ENCODE data around the gene USP5. TPM values are rescaled to one million over a fixed set of nuclear protein-coding genes. Genes with fewer than 3 reads are reported as not detected.

The USP5 gene
- total and polyA plus RNA-seq, 2 donors (not counting 3 experiments of a cell fraction or from before 2014, with no cell fraction given) = 68.9 to 135 TPM

- no TSS peak for BruUV-seq (replicated peaks)
- dilution Hi-C loops (cut with MboI; ENCODE audit: extremely low pct_ligation_motif_present, low sequenced_read_pairs) (no loop called here), intact Hi-C loops (cut with micrococcal nuclease) (no loop called here)
- H2AFZ ChIP-seq (ENCODE audit: low read depth, low read length) = no peak overlapping the region
- H3K4me2 ChIP-seq (ENCODE audit: insufficient read depth, low read length) = no peak overlapping the region
- no peaks in the 10 kb centered on the region for H3K36me3 ChIP-seq (ENCODE audit: control insufficient read depth in 2 of 2, extremely low read depth in 1 of 2, insufficient read depth in 2 of 2, low read length in 2 of 2)
- H3K27me3 ChIP-seq (ENCODE audit: control insufficient read depth in 2 of 2, insufficient read depth in 2 of 2, low read length in 2 of 2) = no peaks in the 10 kb centered on the region
- no peak overlapping the region for H3K9ac ChIP-seq (replicated peaks; ENCODE audit: extremely low read depth, insufficient read depth, low read length)
- ChIA-PET CTCF (interaction anchor here (1.5 to 3.5 kb wide), 2 partner anchors 24 to 43 kb away, joined by 5 to 12 read pairs; partner anchors contain the start of gene SPSB2), POLR2A (interaction anchor here (1.1 kb wide), 1 partner anchor 9 kb away, joined by 3 read pairs; no protein-coding TSS in a partner anchor)
- no peak for FAIRE-seq
- TF ChIP-seq MAX (IDR thresholded peaks at IDR 0.05; ENCODE audit: insufficient read depth, insufficient read length) (no peak), JUN (IDR thresholded peaks at IDR 0.05; ENCODE audit: borderline replicate concordance, insufficient read depth, insufficient read length, low read depth) (no peak), GATA2 (IDR thresholded peaks at IDR 0.05; ENCODE audit: insufficient read depth, insufficient read length, low read depth, low read length) (no peak), MYC (IDR thresholded peaks at IDR 0.05; ENCODE audit: low read depth, low read length) (no peak), POLR2AphosphoS5 (IDR thresholded peaks at IDR 0.05; ENCODE audit: insufficient read depth, low read depth, low read length) (no peak), POLR2A (IDR thresholded peaks at IDR 0.05; ENCODE audit: low read depth, low read length) (no peak), FOS (IDR thresholded peaks at IDR 0.05; ENCODE audit: borderline replicate concordance, insufficient read depth, low read length) (no peak), EZH2 (IDR thresholded peaks at IDR 0.05; ENCODE audit: borderline replicate concordance, low read depth, low read length, severe bottlenecking) (no peak)
- TF ChIP-seq, protein P1, sequence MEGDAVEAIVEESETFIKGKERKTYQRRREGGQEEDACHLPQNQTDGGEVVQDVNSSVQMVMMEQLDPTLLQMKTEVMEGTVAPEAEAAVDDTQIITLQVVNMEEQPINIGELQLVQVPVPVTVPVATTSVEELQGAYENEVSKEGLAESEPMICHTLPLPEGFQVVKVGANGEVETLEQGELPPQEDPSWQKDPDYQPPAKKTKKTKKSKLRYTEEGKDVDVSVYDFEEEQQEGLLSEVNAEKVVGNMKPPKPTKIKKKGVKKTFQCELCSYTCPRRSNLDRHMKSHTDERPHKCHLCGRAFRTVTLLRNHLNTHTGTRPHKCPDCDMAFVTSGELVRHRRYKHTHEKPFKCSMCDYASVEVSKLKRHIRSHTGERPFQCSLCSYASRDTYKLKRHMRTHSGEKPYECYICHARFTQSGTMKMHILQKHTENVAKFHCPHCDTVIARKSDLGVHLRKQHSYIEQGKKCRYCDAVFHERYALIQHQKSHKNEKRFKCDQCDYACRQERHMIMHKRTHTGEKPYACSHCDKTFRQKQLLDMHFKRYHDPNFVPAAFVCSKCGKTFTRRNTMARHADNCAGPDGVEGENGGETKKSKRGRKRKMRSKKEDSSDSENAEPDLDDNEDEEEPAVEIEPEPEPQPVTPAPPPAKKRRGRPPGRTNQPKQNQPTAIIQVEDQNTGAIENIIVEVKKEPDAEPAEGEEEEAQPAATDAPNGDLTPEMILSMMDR (IDR thresholded peaks at IDR 0.05; ENCODE audit: extremely low read depth in 1 of 2, insufficient read depth in 1 of 2, low read depth in 1 of 2, low read length in 2 of 2) = no peak
- peaks cover 11% of the 10 kb centered on the region for H3K4me1 ChIP-seq (ENCODE audit: control insufficient read depth, extremely low read depth, insufficient read depth, low read length)
- H3K4me3 ChIP-seq (replicated peaks in 1 of 3; ENCODE audit: insufficient read depth in 1 of 3, low read depth in 1 of 3, low read length in 3 of 3) = no peak overlapping the region
- H4K20me1 ChIP-seq (replicated peaks; ENCODE audit: control insufficient read depth, extremely low read depth, insufficient read depth, low read length) = no peaks in the 10 kb centered on the region
- H3K9me1 ChIP-seq (replicated peaks; ENCODE audit: control insufficient read depth, extremely low read depth, insufficient read depth, low read length) = no peaks in the 10 kb centered on the region
- H3K9me3 ChIP-seq (replicated peaks; ENCODE audit: control insufficient read depth, insufficient read depth, low read length) = no peaks in the 10 kb centered on the region
- no peak overlapping the region for H3K27ac ChIP-seq (ENCODE audit: insufficient read depth, low read depth, low read length)
- DNase-seq (ENCODE audit: low read depth, low spot score) = no peak
- H3K79me2 ChIP-seq (ENCODE audit: control insufficient read depth, insufficient read depth, low read length) = no peaks in the 10 kb centered on the region
Observed at GRCh38 chr12:6915789-6916285, 63.9 kb downstream of the USP5 start.

Other genes starting within 250 kb of the USP5 start
- 192 and 216 TPM in 2 replicates for gene CHD4, start 244.8 kb upstream of the USP5 start, total RNA-seq
- 119 and 127 TPM in 2 replicates for gene CHD4, start 244.8 kb upstream of the USP5 start, polyA plus RNA-seq
- gene LPAR5, start 216.2 kb upstream of the USP5 start, total RNA-seq = not detected in 2 replicates
- gene LPAR5, start 216.2 kb upstream of the USP5 start, polyA plus RNA-seq = 0.23 and 0.41 TPM in 2 replicates
- gene ACRBP, start 204.7 kb upstream of the USP5 start, total RNA-seq = 0.97 and 1.3 TPM in 2 replicates
- 5.5 and 5.7 TPM in 2 replicates for gene ACRBP, start 204.7 kb upstream of the USP5 start, polyA plus RNA-seq
- gene ING4, start 189.0 kb upstream of the USP5 start, total RNA-seq = 26.3 and 34.7 TPM in 2 replicates
- gene ING4, start 189.0 kb upstream of the USP5 start, polyA plus RNA-seq = 49.6 and 52.0 TPM in 2 replicates
- 52.8 and 58.5 TPM in 2 replicates for gene ZNF384, start 162.8 kb upstream of the USP5 start, total RNA-seq
- 58.3 and 67.5 TPM in 2 replicates for gene ZNF384, start 162.8 kb upstream of the USP5 start, polyA plus RNA-seq
- gene PIANP, start 151.3 kb upstream of the USP5 start, total RNA-seq = 0.14 and 0.55 TPM in 2 replicates
- gene PIANP, start 151.3 kb upstream of the USP5 start, polyA plus RNA-seq = 0.08 and 0.10 TPM in 2 replicates
- 36.5 and 41.1 TPM in 2 replicates for gene COPS7A, start 128.1 kb upstream of the USP5 start, total RNA-seq
- 104 and 112 TPM in 2 replicates for gene COPS7A, start 128.1 kb upstream of the USP5 start, polyA plus RNA-seq
- 136 and 147 TPM in 2 replicates for gene MLF2, start 99.0 kb upstream of the USP5 start, total RNA-seq
- gene MLF2, start 99.0 kb upstream of the USP5 start, polyA plus RNA-seq = 306 and 319 TPM in 2 replicates
- gene PTMS, start 85.8 kb upstream of the USP5 start, total RNA-seq = 518 and 555 TPM in 2 replicates
- gene PTMS, start 85.8 kb upstream of the USP5 start, polyA plus RNA-seq = 661 and 787 TPM in 2 replicates
- gene LAG3, start 79.6 kb upstream of the USP5 start, total RNA-seq = 3.8 and 4.1 TPM in 2 replicates
- 1.3 and 1.8 TPM in 2 replicates for gene LAG3, start 79.6 kb upstream of the USP5 start, polyA plus RNA-seq
- not detected in 2 replicates for gene CD4, start 62.6 kb upstream of the USP5 start, total RNA-seq
- not detected in 2 replicates for gene CD4, start 62.6 kb upstream of the USP5 start, polyA plus RNA-seq
- gene GPR162, start 30.3 kb upstream of the USP5 start, total RNA-seq = 8.1 and 13.7 TPM in 2 replicates
- 9.0 and 9.7 TPM in 2 replicates for gene GPR162, start 30.3 kb upstream of the USP5 start, polyA plus RNA-seq
- gene P3H3, start 23.7 kb upstream of the USP5 start, total RNA-seq = 76.5 and 92.6 TPM in 2 replicates
- gene P3H3, start 23.7 kb upstream of the USP5 start, polyA plus RNA-seq = 70.2 and 75.9 TPM in 2 replicates
- gene GNB3, start 11.2 kb upstream of the USP5 start, total RNA-seq = 9.4 and 14.6 TPM in 2 replicates
- gene GNB3, start 11.2 kb upstream of the USP5 start, polyA plus RNA-seq = 12.0 and 12.6 TPM in 2 replicates
- gene CDCA3, start 864 bp upstream of the USP5 start, total RNA-seq = 44.3 and 44.8 TPM in 2 replicates
- gene CDCA3, start 864 bp upstream of the USP5 start, polyA plus RNA-seq = 53.5 and 67.2 TPM in 2 replicates
- 643 and 676 TPM in 2 replicates for gene TPI1, start 15.4 kb downstream of the USP5 start, total RNA-seq
- 1,816 and 2,057 TPM in 2 replicates for gene TPI1, start 15.4 kb downstream of the USP5 start, polyA plus RNA-seq
- 3.9 and 6.9 TPM in 2 replicates for gene SPSB2, start 21.2 kb downstream of the USP5 start, total RNA-seq
- 3.8 and 5.6 TPM in 2 replicates for gene SPSB2, start 21.2 kb downstream of the USP5 start, polyA plus RNA-seq
- 2.7 and 3.5 TPM in 2 replicates for gene LRRC23, start 52.7 kb downstream of the USP5 start, total RNA-seq
- gene LRRC23, start 52.7 kb downstream of the USP5 start, polyA plus RNA-seq = 2.8 and 3.1 TPM in 2 replicates
- 13.8 and 18.6 TPM in 2 replicates for gene ENO2, start 62.4 kb downstream of the USP5 start, total RNA-seq
- gene ENO2, start 62.4 kb downstream of the USP5 start, polyA plus RNA-seq = 9.1 and 11.4 TPM in 2 replicates
- 117 and 122 TPM in 2 replicates for gene ATN1, start 75.8 kb downstream of the USP5 start, total RNA-seq
- 46.4 and 47.1 TPM in 2 replicates for gene ATN1, start 75.8 kb downstream of the USP5 start, polyA plus RNA-seq
- gene RNU7-1, start 91.7 kb downstream of the USP5 start, total RNA-seq = not detected in 2 replicates
- gene RNU7-1, start 91.7 kb downstream of the USP5 start, polyA plus RNA-seq = not detected in 2 replicates
- 153 and 167 TPM in 2 replicates for gene C12orf57, start 91.9 kb downstream of the USP5 start, total RNA-seq
- gene C12orf57, start 91.9 kb downstream of the USP5 start, polyA plus RNA-seq = 729 and 802 TPM in 2 replicates
- 1.6 and 1.8 TPM in 2 replicates for gene PTPN6, start 99.2 kb downstream of the USP5 start, total RNA-seq
- 0.25 and 0.38 TPM in 2 replicates for gene PTPN6, start 99.2 kb downstream of the USP5 start, polyA plus RNA-seq
- 231 and 244 TPM in 2 replicates for gene PHB2, start 118.5 kb downstream of the USP5 start, total RNA-seq
- gene PHB2, start 118.5 kb downstream of the USP5 start, polyA plus RNA-seq = 390 and 409 TPM in 2 replicates
- 54.7 and 56.6 TPM in 2 replicates for gene EMG1, start 118.8 kb downstream of the USP5 start, total RNA-seq
- 32.7 and 57.7 TPM in 2 replicates for gene EMG1, start 118.8 kb downstream of the USP5 start, polyA plus RNA-seq
- 29.3 and 29.5 TPM in 2 replicates for gene LPCAT3, start 166.3 kb downstream of the USP5 start, total RNA-seq
- 36.0 and 37.1 TPM in 2 replicates for gene LPCAT3, start 166.3 kb downstream of the USP5 start, polyA plus RNA-seq
- 0.38 and 0.83 TPM in 2 replicates for gene C1S, start 208.6 kb downstream of the USP5 start, total RNA-seq
- gene C1S, start 208.6 kb downstream of the USP5 start, polyA plus RNA-seq = 0.16 and 0.32 TPM in 2 replicates
- gene C1R, start 240.3 kb downstream of the USP5 start, total RNA-seq = 3.1 and 3.6 TPM in 2 replicates
- 5.1 and 5.8 TPM in 2 replicates for gene C1R, start 240.3 kb downstream of the USP5 start, polyA plus RNA-seq